WERI-Rb-1 (cell line): Measurements from ENCODE around the gene MAB21L1.

ENCODE experiments used
- DNase-seq: peaks from one replicate; pipeline ENCODE4 v3.0.0-alpha.2; 2020
- H3K27ac ChIP-seq: fragments of 250-450 bp; sonication (Bioruptor Pico); 2 replicates; pipeline ENCODE4 v1.5.1; 2020; ENCODE audit warnings: mild to moderate bottlenecking, moderate library complexity
- H3K27me3 ChIP-seq: fragments of 250-450 bp; sonication (Bioruptor Pico); 2 replicates; pipeline ENCODE4 v1.5.1; 2021; ENCODE audit warnings: mild to moderate bottlenecking, low read depth, moderate library complexity; ENCODE audit not compliant: insufficient read depth, severe bottlenecking
- H3K36me3 ChIP-seq: fragments of 250-450 bp; sonication (Bioruptor Pico); 2 replicates; pipeline ENCODE4 v1.5.1; 2020; ENCODE audit warnings: mild to moderate bottlenecking, moderate library complexity
- H3K4me3 ChIP-seq: 2 replicates; pipeline ENCODE4 v1.5.1; 2011; ENCODE audit warnings: low read depth, mild to moderate bottlenecking, control low read depth, low read length
- H3K9me3 ChIP-seq: fragments of 250-450 bp; sonication (Bioruptor Pico); 2 replicates; pipeline ENCODE4 v1.5.1; 2021; ENCODE audit warnings: mild to moderate bottlenecking, moderate library complexity; ENCODE audit not compliant: severe bottlenecking
- TF ChIP-seq, protein P1 (sequence below): IDR thresholded peaks from 2 replicates; pipeline ENCODE4 v1.5.1; 2011; ENCODE audit warnings: low read depth, mild to moderate bottlenecking, control low read depth, inconsistent platforms, low read length

Gene MAB21L1

GRCh38 chr13:35499196-35499662 is 22.7 kb upstream of the MAB21L1 start:
- no peak overlapping the region for H3K4me3 ChIP-seq
- H3K27ac ChIP-seq: no peak overlapping the region; the same call in 1 of the 2 replicates
- no peak for DNase-seq
- TF ChIP-seq, protein P1, sequence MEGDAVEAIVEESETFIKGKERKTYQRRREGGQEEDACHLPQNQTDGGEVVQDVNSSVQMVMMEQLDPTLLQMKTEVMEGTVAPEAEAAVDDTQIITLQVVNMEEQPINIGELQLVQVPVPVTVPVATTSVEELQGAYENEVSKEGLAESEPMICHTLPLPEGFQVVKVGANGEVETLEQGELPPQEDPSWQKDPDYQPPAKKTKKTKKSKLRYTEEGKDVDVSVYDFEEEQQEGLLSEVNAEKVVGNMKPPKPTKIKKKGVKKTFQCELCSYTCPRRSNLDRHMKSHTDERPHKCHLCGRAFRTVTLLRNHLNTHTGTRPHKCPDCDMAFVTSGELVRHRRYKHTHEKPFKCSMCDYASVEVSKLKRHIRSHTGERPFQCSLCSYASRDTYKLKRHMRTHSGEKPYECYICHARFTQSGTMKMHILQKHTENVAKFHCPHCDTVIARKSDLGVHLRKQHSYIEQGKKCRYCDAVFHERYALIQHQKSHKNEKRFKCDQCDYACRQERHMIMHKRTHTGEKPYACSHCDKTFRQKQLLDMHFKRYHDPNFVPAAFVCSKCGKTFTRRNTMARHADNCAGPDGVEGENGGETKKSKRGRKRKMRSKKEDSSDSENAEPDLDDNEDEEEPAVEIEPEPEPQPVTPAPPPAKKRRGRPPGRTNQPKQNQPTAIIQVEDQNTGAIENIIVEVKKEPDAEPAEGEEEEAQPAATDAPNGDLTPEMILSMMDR: no peak
- no peaks in the 10 kb centered on the region for H3K27me3 ChIP-seq
- no peaks in the 10 kb centered on the region for H3K36me3 ChIP-seq
- no peaks in the 10 kb centered on the region for H3K9me3 ChIP-seq

DNA sequence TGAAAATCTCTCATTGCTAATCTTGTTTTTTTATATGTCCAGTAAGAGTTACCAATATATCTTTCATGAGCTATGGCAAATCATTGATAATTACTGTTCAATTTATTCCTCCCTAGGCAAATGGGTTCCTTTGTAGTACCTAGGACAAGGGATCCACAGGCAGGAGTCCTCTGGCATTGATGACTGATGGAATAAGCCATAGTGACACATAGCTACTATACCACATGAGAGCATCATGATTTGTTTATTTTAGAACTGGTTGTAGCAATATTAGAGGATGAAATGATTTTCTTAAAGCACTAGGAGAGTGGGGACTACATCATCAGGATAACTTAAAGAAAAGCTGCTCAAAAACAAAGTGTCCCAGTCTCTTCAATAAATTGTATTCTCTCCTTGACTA is 21.7 kb upstream of the MAB21L1 start:
- TF ChIP-seq, protein P1: no peak
- H3K27me3 ChIP-seq: no peaks in the 10 kb centered on the region
- no peak overlapping the region for H3K27ac ChIP-seq
- no peak overlapping the region for H3K4me3 ChIP-seq
- H3K9me3 ChIP-seq: no peaks in the 10 kb centered on the region
- H3K36me3 ChIP-seq: no peaks in the 10 kb centered on the region
- no peak for DNase-seq

DNA sequence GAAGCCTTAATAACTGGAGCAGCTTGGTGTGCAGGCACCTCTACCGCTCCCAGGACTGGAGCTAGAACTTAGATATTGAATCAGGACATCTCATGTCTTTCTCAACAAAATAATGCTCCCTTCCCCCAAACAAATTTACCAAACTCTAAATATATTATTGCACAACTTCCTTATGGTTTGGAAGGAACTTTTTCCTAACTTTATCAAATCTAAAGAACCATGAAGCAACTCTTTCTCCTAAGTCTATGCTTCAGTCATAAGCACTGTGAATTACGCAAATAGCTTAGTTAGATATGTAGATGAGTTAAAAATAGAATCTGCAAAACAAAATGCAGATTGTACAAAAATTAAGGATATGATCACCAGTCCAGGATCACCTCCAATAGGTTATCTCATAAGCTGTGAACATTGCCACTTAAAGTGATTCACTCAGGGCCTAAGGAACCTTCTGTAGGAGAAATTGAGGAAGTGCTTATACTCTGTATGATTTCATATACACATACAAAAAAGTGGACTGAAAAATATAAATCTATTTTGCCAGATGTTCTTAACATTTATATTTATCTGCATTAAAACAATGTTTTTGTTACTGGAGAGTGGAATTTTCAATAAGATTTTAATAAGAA is 20.4 kb upstream of the MAB21L1 start:
- no peak for DNase-seq
- Histone ChIP-seq H3K27me3 (no peaks in the 10 kb centered on the region), H3K4me3 (no peak overlapping the region), H3K9me3 (no peaks in the 10 kb centered on the region), H3K36me3 (no peaks in the 10 kb centered on the region), H3K27ac (no peak overlapping the region)
- TF ChIP-seq, protein P1: no peak

DNA sequence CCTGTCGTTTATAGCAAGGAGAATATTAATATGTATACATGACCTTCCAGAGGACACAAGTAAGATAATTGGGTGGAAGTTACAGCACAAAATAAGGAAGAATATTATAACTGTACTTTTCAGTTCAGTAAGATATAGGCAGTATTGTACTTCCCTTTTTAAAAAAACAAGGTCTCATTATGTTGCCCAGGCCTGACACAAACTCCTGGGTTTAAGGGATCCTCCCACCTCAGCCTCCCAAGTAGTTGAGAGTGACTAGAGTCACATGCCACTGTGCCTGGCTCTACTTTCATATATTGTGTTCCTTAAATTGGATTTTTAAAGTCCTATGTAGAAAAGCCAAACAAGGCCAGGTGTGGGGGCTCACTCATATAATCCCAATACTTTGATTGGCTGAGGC is 19.5 kb upstream of the MAB21L1 start:
- no peak overlapping the region for H3K27ac ChIP-seq
- no peaks in the 10 kb centered on the region for H3K27me3 ChIP-seq
- no peaks in the 10 kb centered on the region for H3K9me3 ChIP-seq
- no peak for DNase-seq
- H3K4me3 ChIP-seq: no peak overlapping the region
- TF ChIP-seq, protein P1: no peak
- H3K36me3 ChIP-seq: no peaks in the 10 kb centered on the region

GRCh38 chr13:35489050-35489449 is 12.6 kb upstream of the MAB21L1 start:
- TF ChIP-seq, protein P1: no peak
- Histone ChIP-seq H3K27ac (no peak overlapping the region), H3K4me3 (no peak overlapping the region), H3K9me3 (no peaks in the 10 kb centered on the region), H3K27me3 (no peaks in the 10 kb centered on the region), H3K36me3 (no peaks in the 10 kb centered on the region)
- DNase-seq: no peak

GRCh38 chr13:35485424-35485823 is 8.9 kb upstream of the MAB21L1 start:
- no peaks in the 10 kb centered on the region for H3K27me3 ChIP-seq
- H3K9me3 ChIP-seq: no peaks in the 10 kb centered on the region
- no peaks in the 10 kb centered on the region for H3K36me3 ChIP-seq
- TF ChIP-seq, protein P1: no peak
- DNase-seq: peak; percentile 91
- H3K4me3 ChIP-seq: peak overlapping the region; percentile 23
- H3K27ac ChIP-seq: peak overlapping the region; percentile 66
